B cell (primary cell): ENCODE data around the gene VWA8.

Source experiments
- EZH2 ChIP-seq: IDR thresholded peaks from 2 replicates; pipeline ENCODE4 v1.6.1; 2012; ENCODE audit warnings: borderline replicate concordance, low read depth, mild to moderate bottlenecking, moderate library complexity, low read length; ENCODE audit not compliant: insufficient read depth, poor library complexity, severe bottlenecking
- TF ChIP-seq, protein P1 (sequence below): fragments of 200-600 bp; IDR thresholded peaks from one replicate; pipeline ENCODE4 v1.8.0; 2022; ENCODE audit warnings: antibody characterized with exemption, mild to moderate bottlenecking

- TF ChIP-seq, protein P1, sequence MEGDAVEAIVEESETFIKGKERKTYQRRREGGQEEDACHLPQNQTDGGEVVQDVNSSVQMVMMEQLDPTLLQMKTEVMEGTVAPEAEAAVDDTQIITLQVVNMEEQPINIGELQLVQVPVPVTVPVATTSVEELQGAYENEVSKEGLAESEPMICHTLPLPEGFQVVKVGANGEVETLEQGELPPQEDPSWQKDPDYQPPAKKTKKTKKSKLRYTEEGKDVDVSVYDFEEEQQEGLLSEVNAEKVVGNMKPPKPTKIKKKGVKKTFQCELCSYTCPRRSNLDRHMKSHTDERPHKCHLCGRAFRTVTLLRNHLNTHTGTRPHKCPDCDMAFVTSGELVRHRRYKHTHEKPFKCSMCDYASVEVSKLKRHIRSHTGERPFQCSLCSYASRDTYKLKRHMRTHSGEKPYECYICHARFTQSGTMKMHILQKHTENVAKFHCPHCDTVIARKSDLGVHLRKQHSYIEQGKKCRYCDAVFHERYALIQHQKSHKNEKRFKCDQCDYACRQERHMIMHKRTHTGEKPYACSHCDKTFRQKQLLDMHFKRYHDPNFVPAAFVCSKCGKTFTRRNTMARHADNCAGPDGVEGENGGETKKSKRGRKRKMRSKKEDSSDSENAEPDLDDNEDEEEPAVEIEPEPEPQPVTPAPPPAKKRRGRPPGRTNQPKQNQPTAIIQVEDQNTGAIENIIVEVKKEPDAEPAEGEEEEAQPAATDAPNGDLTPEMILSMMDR: no peak
- no peak for TF ChIP-seq EZH2
Measured at GRCh38 chr13:41891119-41891518, 69.8 kb downstream of the VWA8 start.
